ENCODE data around the gene TBCK.

The TBCK gene

DNA sequence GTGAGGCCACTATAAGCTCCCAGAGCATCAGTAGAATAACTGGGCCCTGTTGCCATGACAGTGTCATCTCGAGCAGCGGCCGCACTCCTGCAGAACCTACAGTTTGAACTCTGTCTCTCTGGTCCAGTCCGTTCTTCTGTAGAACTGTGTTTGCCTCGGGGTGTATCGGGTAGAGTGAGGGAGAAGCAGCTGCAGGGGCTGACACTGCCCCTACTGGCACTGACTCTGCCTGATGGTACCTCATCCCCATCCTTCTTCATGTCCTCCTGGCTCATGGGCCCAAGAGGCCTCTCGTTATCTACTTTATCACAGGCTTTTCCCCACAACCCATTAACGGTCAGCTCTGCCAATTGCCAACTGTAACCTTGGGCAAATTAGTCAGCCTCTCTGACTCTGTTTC is 324.3 kb downstream of the TBCK start:
- DNase-seq (ENCODE audit: low read depth), result no peak

Data from activated T-cell treated with anti-CD3 and anti-CD28 coated beads for 48 hours (primary cell).